ENCODE data around the gene LTBP1. TPM values are rescaled to one million over a fixed set of nuclear protein-coding genes. Genes with fewer than 3 reads are reported as not detected.

LTBP1 gene
- total RNA-seq, 4 donors from 2014 or later = 5.1 to 12.9 (median 10.7) TPM

- TF ChIP-seq POLR2A (IDR thresholded peaks at IDR 0.05) = no peak
- no peak for TF ChIP-seq CTCF (IDR thresholded peaks at IDR 0.05)
- H3K27ac ChIP-seq = no peak overlapping the region
- no peaks in the 10 kb centered on the region for H3K27me3 ChIP-seq
- intact Hi-C loops (cut with DNase I) = no loop called here
- H3K4me3 ChIP-seq (replicated peaks in 1 of 3) = no peak overlapping the region
- no peaks in the 10 kb centered on the region for H3K4me1 ChIP-seq
- H3K36me3 ChIP-seq = no peaks in the 10 kb centered on the region
- no peaks in the 10 kb centered on the region for H3K9me3 ChIP-seq
- 83 to 98% methylated on average over 1 of the region's 1 CpG for WGBS, 2 donors
- DNase-seq = no peak
Measured at GRCh38 chr2:33205693-33206434, 259.1 kb downstream of the LTBP1 start.

GRCh38 chr2:33207151-33207740 is 260.5 kb downstream of the LTBP1 start:
- H3K9me3 ChIP-seq = no peaks in the 10 kb centered on the region
- no peaks in the 10 kb centered on the region for H3K27me3 ChIP-seq
- WGBS, 2 donors = 52 to 58% methylated on average over 4 of the region's 4 CpGs
- H3K36me3 ChIP-seq = no peaks in the 10 kb centered on the region
- intact Hi-C loops (cut with DNase I) = no loop called here
- no peak overlapping the region for H3K4me3 ChIP-seq (replicated peaks in 1 of 3)
- DNase-seq = no peak
- no peak overlapping the region for H3K27ac ChIP-seq
- H3K4me1 ChIP-seq = no peaks in the 10 kb centered on the region
- TF ChIP-seq CTCF (IDR thresholded peaks at IDR 0.05) (no peak), POLR2A (IDR thresholded peaks at IDR 0.05) (no peak)

GRCh38 chr2:33208400-33208799 is 261.6 kb downstream of the LTBP1 start:
- no peak for DNase-seq
- Histone ChIP-seq H3K4me3 (replicated peaks in 1 of 3) (no peak overlapping the region), H3K4me1 (no peaks in the 10 kb centered on the region), H3K27me3 (no peaks in the 10 kb centered on the region), H3K36me3 (no peaks in the 10 kb centered on the region), H3K9me3 (no peaks in the 10 kb centered on the region), H3K27ac (no peak overlapping the region)
- TF ChIP-seq POLR2A (IDR thresholded peaks at IDR 0.05) = no peak
- no peak for TF ChIP-seq CTCF (IDR thresholded peaks at IDR 0.05)
- WGBS, 2 donors = 91 to 92% methylated on average over 3 of the region's 3 CpGs
- intact Hi-C loops (cut with DNase I) = no loop called here

GRCh38 chr2:33209976-33210375 is 263.2 kb downstream of the LTBP1 start:
- peaks cover 0 to 3% of the 10 kb centered on the region in 2 donors for H3K4me1 ChIP-seq

More at GRCh38 chr2:33209976-33210375, 263.2 kb downstream of the LTBP1 start:
- Histone ChIP-seq H3K27me3 (no peaks in the 10 kb centered on the region), H3K4me3 (replicated peaks in 1 of 3) (no peak overlapping the region), H3K27ac (no peak overlapping the region), H3K9me3 (no peaks in the 10 kb centered on the region), H3K36me3 (no peaks in the 10 kb centered on the region)
- intact Hi-C loops (cut with DNase I) = no loop called here
- no peak for TF ChIP-seq POLR2A (IDR thresholded peaks at IDR 0.05)
- no peak for TF ChIP-seq CTCF (IDR thresholded peaks at IDR 0.05)
- WGBS, 2 donors = 58 to 77% methylated on average over 1 of the region's 1 CpG
- DNase-seq = no peak
